HG02970 (cell line): Measurements from ENCODE around the gene ZC3H10.
A peak's percentile ranks its signal among the peaks of the same experiment; 100 is the strongest.
"Not testable (repeated sequence)": the region's sequence is repeated elsewhere in the genome, so short reads cannot be mapped to it uniquely, and the experiment has no call there.

Experiments used
- ATAC-seq: cut with Tn5 transposase; IDR thresholded peaks from one replicate; pipeline ENCODE4 v1.9.1; 2021; ENCODE audit warnings: mild to moderate bottlenecking, moderate library complexity, moderate number of reproducible peaks; ENCODE audit not compliant: unreplicated experiment, low FRiP score

Gene ZC3H10

GRCh38 chr12:56102683-56103065 is 15.4 kb upstream of the ZC3H10 start:
- no peak for ATAC-seq

- no peak for ATAC-seq
Observed at GRCh38 chr12:56103066-56103711, 14.9 kb upstream of the ZC3H10 start.

GRCh38 chr12:56103823-56104108 is 14.3 kb upstream of the ZC3H10 start:
- no peak for ATAC-seq

GRCh38 chr12:56104109-56104814 is 13.8 kb upstream of the ZC3H10 start, which contains the start of gene PA2G4:
TSS of gene PA2G4 (plus strand) at chr12:56104559. CDS start at chr12:56104738, 179 bp downstream.
- peak; percentile 91 for ATAC-seq

- ATAC-seq = peak; percentile 4
Observed at GRCh38 chr12:56104815-56105608, 13.1 kb upstream of the ZC3H10 start.

- ATAC-seq = no peak
Observed at GRCh38 chr12:56105609-56105902, 12.5 kb upstream of the ZC3H10 start.

- no peak for ATAC-seq
Observed at GRCh38 chr12:56107242-56107641, 10.8 kb upstream of the ZC3H10 start.

GRCh38 chr12:56110571-56110970 is 7.5 kb upstream of the ZC3H10 start:
- no peak for ATAC-seq

- ATAC-seq = no peak
Observed at GRCh38 chr12:56114084-56114483, 4.0 kb upstream of the ZC3H10 start.

GRCh38 chr12:56115329-56115728 is 2.7 kb upstream of the ZC3H10 start:
- no peak for ATAC-seq

GRCh38 chr12:56116267-56117081 is 1.6 kb upstream of the ZC3H10 start, which contains the start of gene RPL41:
TSS of gene RPL41 (plus strand) at chr12:56116633.
- ATAC-seq = peak; percentile 39

- ATAC-seq = not testable (repeated sequence)
Observed at GRCh38 chr12:56117082-56117706, 872 bp upstream of the ZC3H10 start.

GRCh38 chr12:56118688-56119357 is 757 bp downstream of the ZC3H10 start:
- peak; percentile 1 for ATAC-seq

- no peak for ATAC-seq
Observed at GRCh38 chr12:56119361-56119796, 1.3 kb downstream of the ZC3H10 start.

- no peak for ATAC-seq
Observed at GRCh38 chr12:56120158-56120846, 2.2 kb downstream of the ZC3H10 start.

GRCh38 chr12:56121204-56121870 is 3.3 kb downstream of the ZC3H10 start:
- no peak for ATAC-seq

- ATAC-seq = no peak
Observed at GRCh38 chr12:56122637-56123036, 4.6 kb downstream of the ZC3H10 start.

- no peak for ATAC-seq
Observed at GRCh38 chr12:56124133-56124532, 6.1 kb downstream of the ZC3H10 start.
